Right forelimb (tissue), 1 donor: ENCODE measurements around the gene RPS19.
"Not testable (repeated sequence)": the region's sequence is repeated elsewhere in the genome, so short reads cannot be mapped to it uniquely, and the experiment has no call there.

Experiments used
- DNase-seq: peaks from one replicate; pipeline ENCODE4 v3.0.0-alpha.2; 2018

The RPS19 gene

DNA sequence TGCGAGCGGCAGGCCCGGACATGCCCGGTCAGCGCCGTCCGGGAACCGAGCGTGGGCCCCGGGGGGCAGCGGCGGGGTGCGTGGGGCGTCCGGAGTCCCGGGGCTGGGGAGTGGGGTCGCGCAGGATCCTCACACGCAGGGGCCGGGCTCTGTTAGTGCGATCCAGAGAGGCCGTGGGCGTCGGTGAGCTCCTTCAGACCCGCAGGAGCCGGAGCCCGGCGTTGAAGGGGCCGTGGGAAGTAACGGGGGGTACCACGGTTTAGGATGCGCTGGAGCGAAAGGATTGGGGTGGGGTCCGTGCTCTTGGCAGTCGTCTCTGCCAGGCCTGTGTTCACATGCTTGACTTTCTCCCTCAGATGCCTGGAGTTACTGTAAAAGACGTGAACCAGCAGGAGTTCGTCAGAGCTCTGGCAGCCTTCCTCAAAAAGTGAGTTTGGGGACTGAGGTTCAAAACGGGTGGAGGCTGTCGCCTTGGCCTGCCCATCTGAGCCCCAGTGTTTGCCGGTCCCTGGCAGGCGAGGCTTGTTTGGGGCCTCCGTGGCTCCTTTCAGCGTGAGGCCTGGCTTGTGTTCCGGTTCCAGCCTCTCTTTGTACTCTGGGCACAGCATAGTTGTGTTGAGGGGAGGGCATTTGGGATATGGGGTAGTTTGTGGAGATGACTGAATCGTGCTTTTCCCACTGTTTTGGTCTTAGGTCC, 512 bp downstream of the RPS19 start:
- peak; percentile 59 for DNase-seq

DNA sequence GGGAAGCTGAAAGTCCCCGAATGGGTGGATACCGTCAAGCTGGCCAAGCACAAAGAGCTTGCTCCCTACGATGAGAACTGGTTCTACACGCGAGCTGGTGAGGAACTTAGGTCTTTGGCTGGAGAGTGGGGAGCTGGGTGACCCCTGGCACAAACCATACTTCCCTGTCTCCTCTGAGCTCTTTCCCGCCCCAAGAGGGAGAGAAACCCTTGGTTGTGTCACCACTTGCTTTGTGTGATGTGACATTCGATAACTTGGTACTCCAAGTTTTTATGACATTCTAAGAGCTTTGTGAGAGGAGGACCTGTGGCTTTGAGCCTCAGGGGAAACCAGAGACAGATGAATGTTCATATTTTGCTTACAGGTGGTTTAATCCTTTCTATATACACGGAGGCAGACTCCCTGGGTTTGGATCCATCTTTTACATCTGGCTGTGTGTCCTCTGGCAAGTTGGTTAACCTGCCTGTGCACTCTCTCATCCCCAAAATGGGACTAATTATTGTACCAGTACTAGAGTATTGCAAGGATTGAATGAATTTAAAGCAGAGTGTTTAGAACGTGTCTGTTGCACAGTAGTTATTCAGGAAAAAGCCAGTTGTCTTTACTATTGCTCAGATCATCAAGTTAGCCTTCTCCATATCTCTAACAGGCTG, 1.2 kb downstream of the RPS19 start:
- DNase-seq = no peak

DNA sequence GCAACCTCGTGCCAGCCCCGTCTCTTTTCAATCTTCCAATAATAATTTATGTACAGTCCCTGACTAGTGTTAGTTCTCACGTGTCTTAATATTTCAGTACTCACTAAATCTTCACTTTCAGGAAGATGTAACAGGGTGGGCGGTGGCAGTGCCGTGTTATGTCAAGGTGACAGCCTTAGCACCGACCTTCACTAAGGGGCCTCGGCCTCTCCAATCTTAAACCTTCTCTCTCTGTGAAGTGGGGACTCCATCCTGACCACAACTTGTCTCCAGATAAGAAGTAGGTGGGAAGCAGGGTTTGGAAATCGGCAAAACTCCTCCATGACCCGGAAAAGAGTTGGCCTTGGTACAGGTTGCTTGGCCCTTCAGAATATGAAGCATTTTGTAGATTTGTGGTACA, 1.8 kb downstream of the RPS19 start:
- DNase-seq = no peak

DNA sequence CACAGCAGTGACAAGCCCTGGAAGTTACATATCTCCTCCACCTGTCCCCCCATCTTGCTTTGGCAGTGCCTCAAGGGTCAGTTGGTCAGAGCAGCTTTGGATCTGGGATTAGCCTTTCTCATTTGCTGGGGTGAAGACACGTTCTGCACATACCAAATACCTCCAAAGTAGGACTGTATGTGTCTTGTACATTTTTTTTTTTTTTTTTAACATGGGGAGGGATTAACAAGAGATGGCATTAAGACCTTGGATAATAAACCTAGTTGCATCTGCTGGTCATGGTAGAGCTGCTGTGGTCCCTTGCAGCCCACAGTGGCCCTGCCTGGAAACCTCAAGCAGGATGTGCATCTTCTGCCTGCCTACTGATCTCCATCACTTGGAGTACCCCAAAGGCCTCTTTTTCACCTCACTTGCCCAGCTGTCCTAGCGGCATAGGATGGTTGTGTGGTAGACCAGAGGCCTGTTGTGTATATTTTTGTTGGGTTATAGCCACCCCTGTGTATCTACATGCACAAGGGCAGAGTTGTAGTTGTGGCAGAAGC, 2.5 kb downstream of the RPS19 start:
- no peak for DNase-seq

GRCh38 chr19:41863209-41863931, 3.3 kb downstream of the RPS19 start:
- no peak for DNase-seq

DNA sequence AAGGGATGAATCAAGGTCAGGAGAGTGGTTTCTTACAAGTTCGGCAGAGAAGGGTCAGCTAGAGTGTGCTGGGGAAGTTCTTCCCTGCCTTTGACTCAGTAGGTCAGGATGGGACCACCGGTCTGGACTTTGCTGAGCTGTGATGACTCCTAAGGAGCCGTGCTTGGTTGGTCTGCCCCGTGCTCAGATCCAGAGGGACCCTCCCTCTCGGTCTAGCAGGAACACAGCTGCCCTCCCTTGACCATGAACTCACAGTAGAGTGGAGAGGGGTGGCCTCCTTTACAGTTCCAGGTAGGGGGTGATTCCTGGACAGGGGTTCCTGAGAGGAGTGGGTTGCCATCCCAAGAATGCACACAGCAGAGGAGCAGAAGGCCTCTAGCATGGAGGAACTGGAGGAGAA, 4.3 kb downstream of the RPS19 start:
- DNase-seq = no peak

GRCh38 chr19:41866284-41866683, 6.2 kb downstream of the RPS19 start:
- DNase-seq = no peak

DNA sequence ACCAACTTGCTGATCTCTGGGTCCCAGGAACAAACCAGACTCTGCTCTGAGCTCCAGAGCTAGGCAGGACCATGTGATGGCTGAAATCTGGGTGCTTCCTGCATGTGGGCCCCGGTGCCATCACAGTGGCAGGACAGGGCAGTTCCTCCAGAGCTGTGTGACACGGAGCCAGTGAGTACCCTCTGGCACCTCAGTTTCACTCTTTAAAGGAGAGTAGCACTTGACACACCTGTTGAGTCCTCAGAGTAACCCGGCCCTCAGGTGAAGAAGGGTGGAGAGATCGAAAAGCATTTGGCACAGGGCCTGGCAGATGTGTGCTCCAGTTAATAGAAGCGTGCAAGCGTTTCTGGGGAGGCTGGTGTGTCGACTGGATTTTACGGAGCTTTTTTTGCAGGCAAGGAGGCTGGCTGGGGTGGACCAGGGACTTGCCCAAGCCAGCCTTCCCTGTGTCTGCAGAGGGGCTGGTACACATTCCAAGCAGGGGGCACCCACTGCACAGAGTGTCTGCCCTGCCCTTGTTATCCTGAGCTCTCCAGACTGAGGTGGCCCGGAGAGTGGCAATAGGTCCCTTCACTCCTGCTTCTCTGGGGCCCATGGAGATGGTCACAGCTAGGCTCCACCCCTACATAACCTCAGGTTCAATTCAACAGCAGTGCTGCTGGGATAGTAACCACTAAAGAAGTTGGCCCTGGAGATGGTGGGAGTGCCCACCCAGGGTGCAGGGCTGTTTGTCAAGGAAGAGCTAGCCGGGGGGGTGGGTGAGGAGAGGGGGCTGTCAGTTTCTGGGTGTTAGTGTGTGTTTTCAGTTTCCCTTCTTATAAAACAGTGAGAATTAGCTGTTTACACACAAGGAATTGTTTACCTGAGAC, 8.3 kb downstream of the RPS19 start:
- no peak for DNase-seq

- no peak for DNase-seq
Measured at GRCh38 chr19:41868989-41869300, 8.9 kb downstream of the RPS19 start.

DNA sequence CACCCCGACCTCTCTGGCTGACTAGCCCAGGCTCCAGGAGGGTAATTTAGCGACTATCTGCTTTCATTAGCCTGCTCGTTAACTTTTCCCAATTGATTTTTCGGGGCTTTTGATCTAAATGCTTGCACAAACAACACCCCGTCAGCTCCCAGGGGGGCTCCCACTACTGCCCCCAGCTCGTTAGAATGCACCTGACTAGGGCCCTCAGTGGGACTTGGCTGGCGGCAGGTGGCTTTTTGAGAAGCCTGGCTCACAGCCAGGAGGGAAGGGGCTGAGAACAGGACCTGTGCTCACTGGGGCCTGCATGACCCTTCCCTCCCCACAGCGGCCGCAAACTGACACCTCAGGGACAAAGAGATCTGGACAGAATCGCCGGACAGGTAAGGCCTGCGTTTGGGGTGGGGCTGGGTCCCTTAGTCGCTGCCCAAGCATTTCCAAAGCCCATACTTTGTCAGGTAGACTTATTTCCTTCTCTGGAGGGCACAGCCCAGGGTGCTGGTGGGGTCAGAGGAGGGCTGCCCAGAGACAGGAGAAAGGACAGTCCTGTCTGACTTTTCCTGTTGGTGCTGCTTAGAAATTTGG, 9.4 kb downstream of the RPS19 start:
- no peak for DNase-seq

DNA sequence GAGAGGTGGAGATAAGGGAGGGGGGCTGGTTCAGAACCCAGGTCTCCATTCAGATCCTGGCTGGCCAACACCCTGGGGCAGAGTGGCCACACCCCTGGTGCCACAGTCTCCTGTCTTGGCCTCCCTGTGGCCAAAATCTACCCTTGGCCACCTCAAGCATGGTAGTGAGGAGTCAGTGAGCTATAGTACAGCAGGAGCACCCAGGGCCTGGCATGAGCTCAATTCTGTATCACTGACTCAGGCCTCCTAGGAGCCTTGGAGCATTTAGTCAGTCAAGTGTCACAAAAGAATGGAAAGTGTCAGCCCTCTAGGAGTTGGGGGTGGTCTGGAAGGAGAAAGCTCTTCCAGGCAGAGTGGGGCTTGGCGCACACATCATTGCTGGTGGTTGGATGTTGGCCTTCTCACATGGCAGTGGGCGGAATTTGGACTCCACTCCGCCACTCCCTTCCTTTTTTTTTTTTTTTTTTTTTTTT, 10.4 kb downstream of the RPS19 start:
- DNase-seq = no peak

- no peak for DNase-seq
Measured at GRCh38 chr19:41871573-41872383, 11.7 kb downstream of the RPS19 start.

DNA sequence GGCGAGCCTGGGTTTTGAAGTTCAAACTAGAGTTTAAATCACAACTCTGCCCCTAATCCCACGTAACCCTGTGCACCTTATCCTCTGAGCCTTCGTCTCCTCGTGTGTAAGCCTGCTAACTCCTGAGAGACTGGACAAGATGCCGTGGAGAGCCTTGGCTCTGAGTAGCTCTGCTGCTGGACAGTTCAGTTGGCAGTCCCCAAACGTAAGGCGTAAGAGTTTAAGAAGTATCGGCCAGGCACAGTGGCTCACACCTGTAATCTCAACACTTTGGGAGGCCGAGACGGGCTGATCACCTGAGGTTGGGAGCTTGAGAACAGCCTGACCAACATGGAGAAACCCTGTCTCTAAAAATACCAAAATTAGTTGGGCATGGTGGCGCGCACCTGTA, 12.3 kb downstream of the RPS19 start:
- DNase-seq = no peak

DNA sequence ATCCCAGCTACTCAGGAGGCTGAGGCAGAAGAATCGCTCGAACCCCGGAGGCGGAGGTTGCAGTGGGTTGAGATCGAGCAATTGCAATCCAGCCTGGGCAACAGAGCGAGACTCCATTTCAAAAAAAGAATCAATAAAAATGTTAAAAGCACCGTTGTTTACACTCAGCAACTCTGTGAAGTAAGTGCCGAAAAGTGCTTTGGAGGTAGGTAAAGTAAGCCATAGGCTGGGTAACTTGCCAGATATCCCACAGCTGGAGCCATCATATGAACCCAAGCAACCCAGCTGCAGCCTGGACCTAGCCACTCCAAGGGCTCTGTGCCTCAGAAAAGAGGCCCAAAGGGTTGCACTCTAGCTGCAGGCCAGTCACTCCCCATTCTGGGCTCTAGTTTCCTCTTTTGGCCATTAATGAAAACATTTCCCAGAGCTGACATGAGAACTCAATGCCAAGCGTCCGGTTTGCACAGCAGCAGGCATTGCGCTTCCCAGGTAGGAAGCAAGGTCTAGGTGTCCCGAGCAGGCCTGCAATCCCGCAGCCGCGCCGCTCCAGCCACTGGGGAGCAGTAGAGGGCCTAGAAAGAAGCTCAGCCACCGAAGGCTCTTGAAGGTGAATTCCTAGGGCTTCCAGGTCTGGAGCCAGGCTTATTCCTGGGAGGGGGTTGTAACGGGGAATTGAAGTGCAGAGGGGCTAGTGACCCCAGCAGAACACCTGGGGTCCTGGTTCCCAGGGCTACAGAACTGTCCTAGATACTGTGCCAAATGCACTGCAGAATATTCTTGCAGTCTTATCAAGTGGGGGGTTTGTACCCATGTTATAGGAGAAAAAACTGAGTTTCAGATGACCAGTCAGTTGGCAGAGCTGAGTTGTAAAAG, 13.0 kb downstream of the RPS19 start:
- peak; percentile 75 for DNase-seq

- not testable (repeated sequence) for DNase-seq
Measured at GRCh38 chr19:41875973-41876372, 15.9 kb downstream of the RPS19 start.

- DNase-seq = no peak
Measured at GRCh38 chr19:41876847-41877832, 17.1 kb downstream of the RPS19 start, which contains the start of gene CD79A. Gene CD79A, plus strand, starts transcription at chr19:41877279. Its CDS starts 26 bp downstream, at chr19:41877305.

DNA sequence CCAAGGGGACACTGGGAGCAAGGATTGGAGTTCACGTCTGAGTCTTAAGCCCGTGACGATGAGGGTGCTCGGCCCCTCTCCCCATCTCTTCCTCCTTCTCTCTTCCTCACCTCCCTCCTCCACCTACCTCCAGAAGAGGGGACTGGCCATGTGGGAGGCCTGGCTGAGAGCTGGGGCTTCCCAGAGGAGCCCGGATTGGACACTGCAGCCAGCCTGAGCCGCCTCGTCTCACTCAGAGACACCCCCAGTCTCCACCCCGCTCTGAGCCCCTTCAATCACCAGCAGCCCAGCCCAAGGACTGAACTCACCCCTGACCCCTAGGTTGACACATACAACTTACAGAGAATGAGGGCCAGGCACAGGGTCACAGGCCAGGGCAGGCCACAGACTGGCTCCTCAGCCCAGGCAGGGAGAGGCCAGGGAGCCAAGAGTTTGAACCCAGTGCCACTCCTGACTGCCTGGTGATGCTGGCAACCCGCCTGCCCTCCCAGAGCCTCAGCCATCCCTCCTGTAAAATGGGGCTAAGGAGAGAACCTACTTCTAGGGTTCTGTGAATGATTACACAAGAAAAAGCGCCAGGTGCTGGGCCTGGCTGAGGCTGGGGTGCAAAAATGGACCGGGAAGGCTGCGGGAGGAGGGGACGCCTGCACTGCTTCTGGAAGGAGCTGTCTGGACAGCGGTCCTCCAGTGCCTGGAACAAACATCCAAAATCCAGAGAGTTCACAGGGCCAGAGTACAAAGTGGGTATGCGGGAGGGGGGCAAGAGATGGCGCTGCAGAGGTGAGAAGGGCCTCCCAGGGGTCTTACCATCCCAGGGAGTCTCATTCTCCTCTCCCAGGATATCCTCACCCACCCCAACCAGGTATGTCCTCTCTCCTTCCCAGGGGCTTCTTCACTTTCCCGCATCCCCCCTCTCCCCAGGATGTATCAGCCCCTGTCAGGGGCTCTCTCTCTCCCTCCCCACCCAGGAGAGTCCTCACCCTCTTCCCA, 18.2 kb downstream of the RPS19 start:
- DNase-seq = no peak

DNA sequence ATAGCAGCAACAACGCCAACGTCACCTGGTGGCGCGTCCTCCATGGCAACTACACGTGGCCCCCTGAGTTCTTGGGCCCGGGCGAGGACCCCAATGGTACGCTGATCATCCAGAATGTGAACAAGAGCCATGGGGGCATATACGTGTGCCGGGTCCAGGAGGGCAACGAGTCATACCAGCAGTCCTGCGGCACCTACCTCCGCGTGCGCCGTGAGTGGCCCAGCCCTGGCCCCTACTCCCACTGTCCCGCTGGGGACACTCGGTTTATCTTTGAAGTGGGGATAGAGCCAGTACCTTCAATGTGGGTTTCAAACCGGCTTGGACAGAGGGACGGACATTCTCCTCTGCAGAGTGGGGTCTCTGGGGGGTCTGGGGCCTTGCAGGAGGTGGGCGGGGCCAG, 19.0 kb downstream of the RPS19 start:
- DNase-seq = no peak
